Measurements from ENCODE around the gene TM9SF1.

DNA sequence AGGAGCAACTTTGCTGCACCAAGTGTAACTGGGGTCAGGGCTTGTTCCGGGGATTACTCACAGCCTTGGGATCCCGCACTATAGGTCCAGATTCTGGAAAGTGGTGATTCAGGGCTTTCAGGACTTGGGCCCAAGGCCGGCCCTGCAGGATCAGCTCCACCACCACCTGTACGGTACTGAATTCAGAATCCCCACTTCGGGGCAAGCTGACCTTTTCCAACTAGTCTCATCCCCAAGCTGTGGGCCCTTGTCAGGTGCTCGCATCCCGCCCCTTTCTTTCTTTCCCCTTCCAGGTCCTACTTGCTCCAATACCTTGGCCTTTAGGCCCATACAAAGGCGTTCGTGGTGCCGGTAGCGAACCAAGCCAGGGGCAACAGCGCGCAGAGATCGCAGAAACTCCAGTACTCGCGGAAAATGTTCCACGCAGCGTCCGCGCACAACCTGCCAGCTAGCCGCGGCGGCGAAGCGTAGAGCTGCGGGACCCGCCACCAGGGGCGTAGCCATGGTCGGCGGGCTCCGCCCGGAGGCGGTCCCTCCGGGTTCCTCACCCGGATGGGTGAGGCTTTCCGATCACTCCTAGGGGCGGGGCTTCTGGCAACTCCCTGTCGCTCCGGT lies 46.7 kb upstream of the TM9SF1 start:
- TF ChIP-seq POLR2A (IDR thresholded peaks at IDR 0.05; ENCODE audit: low read depth) (no peak), EP300 (IDR thresholded peaks at IDR 0.05) (no peak)
- TF ChIP-seq, protein P1, sequence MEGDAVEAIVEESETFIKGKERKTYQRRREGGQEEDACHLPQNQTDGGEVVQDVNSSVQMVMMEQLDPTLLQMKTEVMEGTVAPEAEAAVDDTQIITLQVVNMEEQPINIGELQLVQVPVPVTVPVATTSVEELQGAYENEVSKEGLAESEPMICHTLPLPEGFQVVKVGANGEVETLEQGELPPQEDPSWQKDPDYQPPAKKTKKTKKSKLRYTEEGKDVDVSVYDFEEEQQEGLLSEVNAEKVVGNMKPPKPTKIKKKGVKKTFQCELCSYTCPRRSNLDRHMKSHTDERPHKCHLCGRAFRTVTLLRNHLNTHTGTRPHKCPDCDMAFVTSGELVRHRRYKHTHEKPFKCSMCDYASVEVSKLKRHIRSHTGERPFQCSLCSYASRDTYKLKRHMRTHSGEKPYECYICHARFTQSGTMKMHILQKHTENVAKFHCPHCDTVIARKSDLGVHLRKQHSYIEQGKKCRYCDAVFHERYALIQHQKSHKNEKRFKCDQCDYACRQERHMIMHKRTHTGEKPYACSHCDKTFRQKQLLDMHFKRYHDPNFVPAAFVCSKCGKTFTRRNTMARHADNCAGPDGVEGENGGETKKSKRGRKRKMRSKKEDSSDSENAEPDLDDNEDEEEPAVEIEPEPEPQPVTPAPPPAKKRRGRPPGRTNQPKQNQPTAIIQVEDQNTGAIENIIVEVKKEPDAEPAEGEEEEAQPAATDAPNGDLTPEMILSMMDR (IDR thresholded peaks at IDR 0.05): peak; percentile 57 to 71 (median 57)

Measured in esophagus muscularis mucosa (tissue), 4 donors.